NCI-H2107 (cell line): ENCODE data around the gene CEACAM21.

Source experiments
- DNase-seq: peaks from one replicate; lab custom pipeline; 2025; lab: John Stamatoyannopoulos, UW

Gene CEACAM21

DNA sequence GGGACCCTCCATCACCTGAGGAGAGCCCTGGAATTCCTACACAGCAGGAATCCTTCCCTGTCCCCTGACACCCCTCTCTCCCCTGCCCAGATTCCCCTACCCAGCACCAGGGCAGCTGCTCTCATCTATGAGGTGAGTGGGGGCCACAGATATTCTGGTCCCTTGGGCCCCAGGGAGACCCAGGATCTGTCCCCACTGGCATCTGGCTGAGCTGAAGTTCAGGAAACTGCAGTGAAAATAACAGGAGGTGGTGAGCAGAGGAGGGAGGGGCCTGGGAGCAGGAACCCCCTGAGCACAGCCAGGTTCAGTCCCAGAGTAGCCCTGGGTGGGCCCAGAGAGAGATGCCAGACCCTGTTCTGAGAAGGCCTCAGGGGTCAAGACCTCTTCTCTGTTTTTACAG lies 10.1 kb downstream of the CEACAM21 start:
- DNase-seq: no peak

DNA sequence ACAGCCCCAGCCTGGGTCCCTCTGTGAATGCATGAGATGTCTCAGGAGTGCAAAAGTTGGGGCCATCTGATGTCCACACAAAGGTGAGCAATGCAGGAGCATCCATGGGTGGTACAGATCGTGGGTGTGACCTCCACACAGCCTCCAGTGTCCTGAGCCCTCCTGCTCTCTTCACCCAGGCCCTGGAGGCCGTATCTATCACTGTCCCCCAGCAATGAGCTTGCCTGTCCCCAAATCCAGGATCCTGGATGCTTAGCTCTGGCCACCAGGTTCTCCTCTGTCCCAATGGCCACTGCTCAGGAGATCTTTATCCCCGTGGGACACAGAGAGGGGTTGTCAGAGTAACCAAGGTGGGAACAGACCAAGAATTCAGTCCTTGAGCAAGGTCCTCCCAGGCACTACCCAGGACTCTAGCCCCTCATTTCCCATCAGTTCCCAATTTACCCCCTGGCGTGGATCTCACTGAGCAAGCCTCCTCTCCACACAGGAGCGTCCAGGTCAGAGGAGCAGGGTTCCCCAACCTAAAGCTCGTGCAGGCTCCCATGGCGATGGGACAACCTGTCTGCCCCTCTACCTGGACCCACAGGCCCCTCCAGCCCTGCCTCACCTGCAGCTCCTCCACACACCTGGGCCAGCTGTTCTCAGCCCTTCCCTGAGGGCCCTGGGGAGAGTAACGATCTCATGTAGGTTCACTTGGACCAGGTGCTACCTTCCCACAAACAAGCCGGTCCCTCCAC lies 11.3 kb downstream of the CEACAM21 start:
- DNase-seq: no peak

DNA sequence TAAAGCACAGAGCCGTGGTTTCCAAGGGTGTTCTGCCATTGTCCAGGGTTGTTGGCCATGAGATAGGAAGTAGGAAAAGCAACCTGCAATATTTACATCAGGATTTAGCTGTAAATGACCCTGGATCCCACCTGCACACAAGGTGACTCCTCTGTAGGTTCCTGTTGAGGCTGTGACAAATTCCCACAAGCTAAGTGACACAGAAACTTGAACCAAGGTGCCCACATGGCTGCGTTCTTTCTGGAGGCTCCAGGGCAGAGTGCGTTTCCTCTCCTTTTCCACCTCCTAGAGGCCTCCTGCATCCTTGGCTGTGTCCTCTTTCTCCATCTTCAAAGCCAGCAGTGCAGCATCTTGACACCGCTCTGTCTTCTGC lies 11.9 kb downstream of the CEACAM21 start:
- DNase-seq: no peak

DNA sequence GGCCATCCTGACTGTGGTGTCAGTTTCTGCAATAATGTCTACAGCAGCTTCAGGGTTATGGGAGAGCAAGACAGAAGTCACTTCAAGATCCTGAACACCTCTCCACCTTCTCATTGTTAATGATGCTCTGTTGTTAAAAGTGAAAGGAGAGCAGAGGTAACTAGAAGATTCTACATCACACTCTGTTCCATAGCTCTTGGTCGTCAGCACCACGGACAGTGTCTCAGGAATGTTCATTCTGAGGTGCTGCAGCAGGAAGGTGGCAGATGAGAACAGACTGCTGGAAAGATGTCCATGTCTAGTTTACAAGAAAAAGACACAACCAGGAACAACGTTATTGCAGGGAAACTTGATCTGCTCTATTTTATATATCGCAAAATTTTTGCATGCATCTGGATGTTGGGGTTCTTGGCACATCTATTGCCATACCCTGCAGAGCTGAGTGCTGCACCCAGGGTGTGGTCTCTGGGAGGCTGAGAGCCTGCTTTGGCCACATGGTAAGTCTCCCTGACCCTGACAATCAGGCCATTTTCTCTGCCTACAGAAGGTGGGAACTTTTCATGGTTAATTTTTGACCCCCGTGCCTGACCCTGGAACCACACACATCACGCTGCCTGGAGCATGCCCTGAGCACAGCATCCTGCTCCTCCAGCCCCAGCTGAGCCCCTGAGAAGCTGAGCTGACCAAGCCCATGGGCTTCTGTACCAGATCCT lies 12.7 kb downstream of the CEACAM21 start:
- DNase-seq: no peak

DNA sequence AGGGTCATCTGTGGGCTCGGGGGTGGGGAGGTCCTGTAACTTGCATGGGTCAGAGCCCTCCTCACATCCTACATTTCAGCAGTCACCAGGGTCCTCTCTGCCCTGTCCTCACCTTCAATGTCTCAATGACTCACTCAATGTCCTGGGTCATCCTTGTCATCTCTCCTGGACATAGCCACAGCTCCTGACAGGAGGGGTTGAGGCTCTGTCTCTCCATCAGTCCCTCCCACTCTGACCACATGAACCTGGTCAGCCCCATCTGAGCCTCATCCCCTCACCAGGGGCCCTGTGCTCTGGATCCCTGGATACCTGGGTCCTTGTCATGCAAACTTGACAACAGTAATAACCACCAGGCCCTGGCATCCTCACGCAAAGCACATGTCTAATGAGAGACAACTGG lies 13.4 kb downstream of the CEACAM21 start:
- no peak for DNase-seq

DNA sequence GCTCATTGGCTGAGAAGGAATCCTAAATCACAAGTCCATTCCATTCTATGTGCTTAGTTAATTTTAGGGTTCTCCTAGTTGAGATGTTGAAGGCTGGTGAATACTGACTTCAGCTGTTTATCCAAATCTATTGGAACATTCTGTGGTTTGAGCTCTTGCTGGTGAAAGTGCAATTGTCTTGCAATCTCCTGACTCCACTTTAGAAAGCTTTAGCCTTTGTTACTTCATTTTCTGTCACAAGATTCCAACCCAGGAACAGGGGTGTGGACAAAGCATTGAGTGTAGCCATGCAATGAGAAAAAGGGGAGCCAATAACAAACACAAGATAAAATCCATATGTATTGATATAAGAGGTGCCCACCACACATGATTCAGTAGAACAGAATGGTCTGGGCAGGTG lies 15.0 kb downstream of the CEACAM21 start:
- DNase-seq: no peak

DNA sequence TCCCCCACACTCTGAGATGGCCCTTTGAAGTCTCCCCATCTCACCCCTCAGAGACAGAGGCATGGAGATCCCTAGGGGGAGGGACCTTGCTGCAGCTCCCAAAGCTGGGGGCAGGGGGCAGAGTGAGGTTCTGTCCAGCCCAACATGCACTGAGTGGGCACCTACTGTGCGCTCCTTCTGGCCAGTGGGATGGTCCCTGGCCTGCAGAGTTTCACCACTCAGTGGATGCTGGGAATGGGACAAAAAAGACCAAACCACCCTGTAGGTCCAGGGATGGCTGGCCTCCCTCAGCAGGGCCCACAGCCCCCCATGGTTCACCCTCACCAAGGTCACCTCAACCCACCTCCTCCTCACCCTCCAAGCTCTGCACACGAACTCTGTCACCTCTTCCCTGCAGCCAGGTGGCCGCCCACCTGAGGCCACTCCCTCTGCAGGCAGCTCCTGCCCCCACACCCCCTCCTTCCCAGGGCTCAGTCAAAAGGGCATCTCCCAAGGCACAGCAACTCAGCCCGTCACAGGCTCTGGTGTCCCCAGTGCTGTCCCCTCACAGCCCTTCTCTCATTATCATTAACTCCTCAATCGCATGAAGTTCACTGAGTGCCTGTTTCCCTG lies 16.1 kb downstream of the CEACAM21 start:
- DNase-seq: no peak

DNA sequence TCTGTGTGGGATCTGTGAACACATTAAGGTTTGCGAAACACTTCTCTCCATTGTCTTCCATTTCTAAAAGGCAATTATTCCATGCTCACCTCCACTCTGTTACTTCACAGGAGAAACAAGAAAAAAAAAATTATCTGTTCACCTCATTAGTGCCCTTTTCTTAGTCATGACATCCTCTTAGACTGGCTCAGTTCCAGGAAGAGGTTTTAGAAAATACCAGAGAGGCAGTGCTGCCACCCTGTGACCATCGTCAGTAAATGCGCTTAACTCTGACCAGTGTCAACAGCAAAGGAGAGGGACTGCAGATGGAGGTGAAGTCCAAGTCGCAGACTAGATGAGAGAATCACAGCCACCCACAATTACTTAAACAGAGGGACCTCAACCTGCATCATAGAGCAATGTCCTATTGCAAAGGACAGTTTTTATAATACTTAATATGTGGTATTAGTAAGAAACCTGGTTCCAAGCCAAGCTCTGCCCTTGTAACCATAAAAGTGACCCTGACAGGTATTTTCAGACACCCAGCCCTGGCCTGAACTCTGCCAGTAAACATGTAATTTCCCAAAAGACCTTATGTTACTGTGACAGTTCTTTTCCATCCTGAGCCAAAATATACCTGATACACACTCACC lies 19.4 kb downstream of the CEACAM21 start:
- DNase-seq: peak; percentile 24

DNA sequence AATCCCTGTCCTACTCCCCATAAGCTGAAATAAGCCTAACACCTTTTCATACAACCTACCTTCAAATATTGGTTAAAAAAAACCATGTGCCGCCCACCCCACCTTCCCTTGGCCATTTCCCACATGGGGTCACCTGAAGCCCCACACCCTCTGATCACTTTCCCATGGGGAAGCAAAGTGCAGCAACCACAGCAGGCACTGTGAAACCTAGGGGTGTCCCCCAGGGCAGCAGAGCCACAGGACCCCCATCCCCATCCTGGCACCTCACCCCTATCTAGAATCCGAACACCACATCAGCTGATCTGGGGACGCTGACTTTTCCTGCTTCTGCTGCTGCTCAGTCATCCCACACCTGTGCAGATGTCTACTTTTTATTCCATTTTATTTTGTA lies 19.9 kb downstream of the CEACAM21 start:
- DNase-seq: no peak

DNA sequence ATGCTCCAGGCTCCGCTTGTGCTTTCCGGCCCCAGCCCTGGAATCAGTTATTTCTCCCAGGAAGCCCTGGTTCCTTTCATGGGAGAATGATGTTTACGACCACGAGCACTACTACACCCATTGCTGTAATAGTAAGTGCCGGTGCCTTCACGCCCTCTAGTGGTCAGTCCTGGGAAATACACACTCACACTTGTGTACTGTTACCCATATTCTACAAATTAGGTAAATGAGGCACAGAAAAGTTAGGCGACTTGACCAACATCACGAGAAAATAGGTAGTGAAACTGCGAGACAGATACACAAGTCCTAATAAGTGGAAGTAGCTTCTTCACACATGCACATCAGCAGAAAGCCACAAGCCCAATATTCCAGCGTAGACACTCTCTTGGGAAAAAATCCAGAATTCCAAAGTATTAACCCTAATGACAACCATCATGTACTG lies 21.7 kb downstream of the CEACAM21 start:
- DNase-seq: peak; percentile 31

DNA sequence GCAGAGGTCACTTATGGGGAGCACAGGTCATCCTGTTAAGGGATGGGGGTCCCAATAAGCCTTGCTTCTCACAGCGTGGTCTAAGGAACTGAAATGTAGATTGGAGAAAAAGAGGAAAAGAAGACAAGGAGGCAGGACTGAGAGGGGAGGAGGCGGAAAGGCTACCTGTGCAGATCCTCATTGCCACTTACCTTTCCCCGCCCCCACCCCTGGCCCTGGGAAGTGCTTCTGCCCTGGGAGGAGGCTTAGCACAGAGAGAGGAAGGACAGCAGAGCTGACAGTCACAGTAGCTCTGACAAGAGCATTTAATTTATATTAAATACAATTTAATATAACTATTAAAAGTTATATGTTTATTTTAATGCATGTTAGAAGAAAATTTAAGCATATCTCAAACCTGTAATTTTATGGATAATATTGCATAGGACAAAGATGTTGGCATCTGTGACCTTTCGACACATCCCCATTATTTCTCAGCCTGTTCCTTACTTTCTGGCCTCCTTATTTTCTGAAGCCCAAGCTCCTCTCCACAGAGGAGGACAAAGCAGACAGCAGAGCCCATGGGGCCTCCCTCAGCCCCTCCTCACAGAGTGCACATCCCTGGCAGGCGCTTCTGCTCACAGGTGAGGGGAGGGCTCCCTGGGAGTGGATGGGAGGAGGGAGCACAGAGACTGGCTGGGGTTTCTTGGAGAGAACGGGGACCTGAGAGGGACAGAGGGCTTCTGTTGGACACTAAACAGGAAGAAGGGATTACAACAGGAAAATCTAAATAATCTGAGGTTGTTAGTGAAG lies 23.4 kb downstream of the CEACAM21 start:
- no peak for DNase-seq

DNA sequence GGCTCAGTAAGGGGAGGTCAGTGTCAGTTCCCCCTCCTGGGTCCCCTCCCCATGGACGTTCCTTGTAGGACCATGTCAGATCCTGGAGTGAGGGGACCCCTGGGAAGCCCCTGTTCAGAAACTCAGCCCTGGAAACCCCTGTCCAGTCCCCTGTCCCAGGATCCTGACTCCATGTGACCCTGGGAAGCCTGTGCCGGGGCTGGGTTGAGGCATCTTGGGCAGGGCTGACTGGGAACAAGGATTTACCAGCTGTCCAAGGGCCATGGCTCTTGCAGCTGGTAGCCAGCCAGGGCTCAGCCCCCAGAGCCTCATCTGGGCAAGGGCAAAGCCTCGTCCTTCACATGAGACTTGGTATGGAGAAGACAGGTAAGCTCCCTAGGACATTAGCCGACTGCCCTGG lies 25.8 kb downstream of the CEACAM21 start:
- no peak for DNase-seq

DNA sequence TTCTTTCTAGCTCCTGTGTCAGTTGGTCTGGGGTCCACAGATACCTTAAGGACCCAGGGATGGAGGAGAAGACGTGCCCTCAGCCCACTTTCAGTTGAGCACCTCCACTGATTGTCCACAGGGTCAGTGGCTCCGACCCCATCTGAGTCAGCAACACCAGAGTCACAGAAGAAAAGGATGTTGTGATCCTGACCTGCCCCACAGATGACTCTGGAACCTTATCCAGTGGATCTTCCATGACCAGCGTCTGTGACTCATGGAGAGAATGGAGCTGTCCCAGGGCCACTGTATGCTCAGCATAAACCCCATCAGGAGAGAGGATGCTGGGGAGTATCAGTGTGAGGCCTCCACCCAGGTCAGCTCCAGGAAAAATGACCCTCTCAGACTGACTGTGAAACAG lies 28.9 kb downstream of the CEACAM21 start:
- no peak for DNase-seq

DNA sequence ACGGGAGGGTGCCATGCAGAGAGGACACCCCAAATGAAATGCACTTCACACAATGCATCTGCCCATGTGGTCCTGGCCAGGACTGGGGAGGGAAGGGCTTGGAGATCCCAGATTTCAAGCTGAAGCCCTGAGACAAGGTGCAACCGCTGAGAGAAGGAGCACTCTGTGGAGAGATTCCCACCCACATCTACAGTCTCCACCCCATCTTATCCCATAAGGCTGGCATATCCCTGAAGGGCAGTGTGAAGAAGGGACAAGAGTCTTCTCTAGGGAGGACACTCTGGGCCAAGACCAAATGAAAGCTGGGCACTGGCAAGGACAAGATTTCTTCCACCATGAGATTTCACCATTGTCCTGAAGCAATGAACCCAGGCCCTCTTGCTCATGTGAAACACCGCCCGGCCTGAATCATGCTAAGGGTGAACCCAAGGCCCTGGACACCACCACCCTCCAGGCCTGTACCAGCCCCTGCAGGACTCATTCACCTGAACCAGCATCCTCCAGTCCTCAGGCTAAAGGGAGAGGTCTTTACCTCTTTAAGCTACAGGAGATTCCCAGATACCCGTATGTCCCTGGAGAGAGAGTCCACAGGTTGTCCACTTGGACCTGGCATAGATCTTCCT lies 30.4 kb downstream of the CEACAM21 start:
- DNase-seq: no peak

DNA sequence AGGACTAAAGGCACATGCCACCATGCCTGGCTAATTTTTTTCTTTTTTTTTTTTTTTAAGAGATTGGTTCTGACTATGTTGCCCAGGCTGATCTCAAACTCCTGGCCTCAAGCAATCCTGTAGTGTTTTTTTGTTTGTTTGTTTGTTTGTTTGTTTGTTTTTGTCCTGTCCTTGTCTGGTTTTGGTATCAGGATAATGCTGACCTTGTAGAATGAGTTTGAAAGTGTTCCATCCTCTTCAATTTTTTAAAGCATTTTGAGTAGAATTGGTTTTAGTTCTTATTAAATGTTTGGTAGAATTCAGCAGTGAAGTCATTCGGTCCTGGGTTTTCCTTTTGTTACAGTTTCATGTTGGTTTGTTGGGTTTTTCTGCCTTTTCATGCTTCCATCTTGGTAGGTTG lies 31.7 kb downstream of the CEACAM21 start:
- DNase-seq: no peak

DNA sequence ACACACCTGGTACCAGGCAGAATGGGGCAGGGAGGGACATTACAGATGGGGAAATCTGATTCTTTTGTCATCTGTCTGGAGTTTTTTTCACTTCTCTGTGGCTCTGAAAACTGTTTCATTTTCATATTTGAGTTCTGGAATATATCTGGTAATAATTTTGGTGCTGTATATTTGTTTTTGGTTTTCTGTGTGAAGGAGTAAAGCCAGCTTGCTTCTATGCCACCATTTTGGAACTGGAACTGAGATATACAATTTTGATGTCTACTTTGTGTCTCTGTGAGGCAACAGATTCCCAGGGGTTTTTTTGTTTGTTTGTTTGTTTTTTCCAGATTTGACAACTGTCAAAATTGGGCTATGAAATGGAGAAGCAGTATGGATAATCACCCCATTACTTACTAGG lies 34.8 kb downstream of the CEACAM21 start:
- no peak for DNase-seq

DNA sequence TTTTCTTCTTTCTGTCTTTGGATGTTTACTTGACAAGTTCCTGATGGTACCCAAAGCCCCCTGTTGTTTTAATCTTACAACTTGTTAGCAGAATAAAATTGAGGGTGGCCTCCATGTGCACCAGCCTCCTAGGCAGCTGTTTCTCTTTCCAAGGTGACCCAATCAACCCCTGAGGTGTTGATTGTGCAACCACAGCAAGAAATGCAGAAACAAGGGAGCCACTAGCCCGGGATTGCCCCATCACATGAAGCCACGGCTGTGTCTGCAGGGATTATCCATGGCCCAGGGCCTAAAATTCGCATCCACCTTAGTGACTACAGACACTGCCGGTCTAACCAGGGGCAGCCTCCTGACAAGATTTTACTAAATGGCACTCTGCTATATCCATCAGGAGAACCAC lies 36.5 kb downstream of the CEACAM21 start:
- DNase-seq: no peak

DNA sequence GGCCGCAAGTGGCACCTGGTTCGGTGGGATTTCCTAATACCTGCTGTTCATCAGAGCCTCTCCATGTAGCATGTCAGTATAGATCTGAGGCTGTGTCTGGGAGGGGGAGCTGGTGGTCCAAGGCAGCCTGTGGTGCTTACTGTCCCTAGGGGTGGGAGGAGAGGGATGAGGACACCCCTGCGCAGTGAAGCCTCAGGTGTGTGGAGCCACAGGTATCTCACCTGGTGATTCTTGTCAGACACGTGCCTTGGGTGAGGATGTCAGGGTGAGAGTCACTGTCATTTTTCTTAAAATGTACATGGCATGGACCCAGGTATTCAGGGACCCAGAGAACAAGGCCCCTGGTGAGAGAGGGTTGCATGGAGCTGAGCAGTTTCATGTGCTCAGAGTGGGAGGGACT lies 39.2 kb downstream of the CEACAM21 start:
- no peak for DNase-seq

DNA sequence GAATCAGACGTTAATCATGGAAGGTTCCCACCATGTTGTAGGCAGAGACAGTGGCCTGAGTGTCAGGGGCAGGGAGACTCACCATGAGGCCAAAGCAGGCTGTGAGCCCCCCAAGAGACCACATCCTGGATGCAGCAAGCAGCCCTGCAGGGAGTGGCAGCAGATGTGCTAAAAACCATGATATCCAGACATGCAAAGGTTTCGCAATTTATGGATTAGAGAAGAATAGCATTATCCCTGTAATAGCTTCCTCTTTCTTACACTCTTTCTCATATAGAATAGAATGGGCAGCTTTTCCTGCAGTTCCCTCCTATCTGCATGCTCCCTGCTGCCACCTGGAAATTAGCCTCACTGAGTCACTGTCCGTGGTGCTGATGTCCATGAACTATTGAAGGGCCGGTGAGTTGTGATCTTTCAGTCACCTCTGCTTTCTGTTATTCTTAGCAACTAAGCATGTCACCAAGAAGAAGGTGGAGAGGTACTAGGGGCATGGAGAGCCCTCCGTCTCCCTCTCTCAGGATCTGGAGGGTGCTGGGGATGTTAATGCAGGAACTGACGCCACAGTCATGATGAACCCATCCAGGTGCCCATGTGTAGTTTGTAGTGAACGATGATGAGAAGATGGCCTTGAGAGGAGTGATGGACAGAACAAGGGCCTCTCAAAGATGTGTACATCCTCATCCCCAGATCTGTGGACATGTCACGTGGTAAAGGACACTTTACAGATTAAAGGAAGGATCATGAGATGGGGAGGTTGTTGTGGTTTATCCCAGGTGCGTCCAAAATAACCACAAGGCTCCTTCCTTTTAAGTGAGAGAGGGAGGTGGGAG lies 41.0 kb downstream of the CEACAM21 start:
- DNase-seq: no peak

DNA sequence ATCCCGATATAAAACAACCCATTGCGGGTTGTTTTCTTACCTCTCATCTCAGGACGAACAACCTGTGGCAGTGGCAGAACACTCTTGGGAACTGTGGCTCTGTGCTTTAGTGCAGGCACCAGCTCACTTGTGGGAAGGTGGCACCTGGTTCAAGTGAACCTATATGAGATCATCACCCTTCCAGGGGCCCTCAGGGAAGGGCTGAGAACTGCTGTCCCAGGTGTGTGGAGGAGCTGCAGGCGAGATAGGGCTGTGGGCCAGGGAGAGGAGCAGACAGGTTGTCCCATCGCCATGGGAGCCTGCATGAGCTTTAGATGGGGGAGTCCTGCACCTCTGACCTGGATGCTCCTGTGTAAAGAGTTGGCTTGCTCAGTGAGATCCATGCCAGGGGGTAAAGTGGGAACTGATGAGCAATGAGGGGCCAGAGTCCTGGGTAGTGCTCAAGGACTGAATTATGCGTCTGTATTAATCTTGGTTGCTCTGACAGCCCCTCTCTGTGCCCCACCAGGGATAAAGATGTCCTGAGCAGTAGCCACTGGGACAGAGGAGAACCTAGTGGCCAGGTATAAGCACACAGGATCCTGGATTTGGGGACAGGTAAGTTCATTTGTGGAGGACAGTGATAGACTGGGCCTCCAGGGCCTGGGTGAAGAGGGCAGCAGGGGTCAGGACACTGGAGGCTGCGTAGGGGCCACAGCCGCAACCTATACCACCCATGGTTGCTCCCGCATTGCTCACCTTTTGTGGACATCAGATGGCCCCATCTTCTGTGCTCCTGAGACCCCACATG lies 42.2 kb downstream of the CEACAM21 start:
- DNase-seq: no peak
